Gastrocnemius medialis (tissue), 4 donors: Measurements from ENCODE around the gene MZT2B.

Source experiments
- POLR2A ChIP-seq, 2 donors: fragments of 450-650 bp; IDR thresholded peaks; one replicate each; pipeline ENCODE4 v1.6.1; 2017; ENCODE audit warnings: antibody characterized with exemption in 2 of 2, mild to moderate bottlenecking in 2 of 2, moderate library complexity in 2 of 2
- TF ChIP-seq, protein P1 (sequence below), 5 experiments: fragments of 450-650 bp in 3 of 5; fragments of 200-600 bp in 2 of 5; sonication (generic) in 2 of 5; IDR thresholded peaks in 4 of 5; conservative IDR thresholded peaks in 1 of 5; 1 replicate in 4 of 5; 2 replicates in 1 of 5; pipeline ENCODE4 v1.5.1; 2016 to 2019; ENCODE audit warnings: antibody characterized with exemption in 5 of 5, mild to moderate bottlenecking in 3 of 5, moderate library complexity in 3 of 5

DNA sequence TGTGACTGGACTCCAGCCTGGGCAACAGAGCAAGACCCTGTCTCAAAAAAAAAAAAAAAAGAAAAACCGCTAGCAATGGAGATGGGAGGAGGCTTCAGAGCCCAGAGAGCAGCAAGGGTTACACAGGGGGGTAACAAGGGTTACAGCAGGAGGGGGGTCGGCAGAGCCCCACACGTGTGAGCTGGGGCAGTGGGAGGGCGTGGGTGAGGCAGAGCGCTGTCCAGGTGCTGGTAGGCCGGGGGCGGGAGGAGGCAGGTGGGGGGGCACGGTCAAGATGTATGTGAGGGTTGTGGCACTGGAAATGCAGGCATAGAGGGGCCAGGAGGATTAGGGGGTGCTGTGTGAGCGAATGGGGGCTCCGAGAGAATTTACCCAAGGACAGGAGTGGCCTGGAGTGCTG lies 3.4 kb downstream of the MZT2B start:
- TF ChIP-seq, protein P1, sequence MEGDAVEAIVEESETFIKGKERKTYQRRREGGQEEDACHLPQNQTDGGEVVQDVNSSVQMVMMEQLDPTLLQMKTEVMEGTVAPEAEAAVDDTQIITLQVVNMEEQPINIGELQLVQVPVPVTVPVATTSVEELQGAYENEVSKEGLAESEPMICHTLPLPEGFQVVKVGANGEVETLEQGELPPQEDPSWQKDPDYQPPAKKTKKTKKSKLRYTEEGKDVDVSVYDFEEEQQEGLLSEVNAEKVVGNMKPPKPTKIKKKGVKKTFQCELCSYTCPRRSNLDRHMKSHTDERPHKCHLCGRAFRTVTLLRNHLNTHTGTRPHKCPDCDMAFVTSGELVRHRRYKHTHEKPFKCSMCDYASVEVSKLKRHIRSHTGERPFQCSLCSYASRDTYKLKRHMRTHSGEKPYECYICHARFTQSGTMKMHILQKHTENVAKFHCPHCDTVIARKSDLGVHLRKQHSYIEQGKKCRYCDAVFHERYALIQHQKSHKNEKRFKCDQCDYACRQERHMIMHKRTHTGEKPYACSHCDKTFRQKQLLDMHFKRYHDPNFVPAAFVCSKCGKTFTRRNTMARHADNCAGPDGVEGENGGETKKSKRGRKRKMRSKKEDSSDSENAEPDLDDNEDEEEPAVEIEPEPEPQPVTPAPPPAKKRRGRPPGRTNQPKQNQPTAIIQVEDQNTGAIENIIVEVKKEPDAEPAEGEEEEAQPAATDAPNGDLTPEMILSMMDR (IDR thresholded peaks at IDR 0.05 in 4 of 5, conservative IDR thresholded peaks at IDR 0.05 in 1 of 5): no peak
- no peak for TF ChIP-seq POLR2A (IDR thresholded peaks at IDR 0.05)
